Hematopoietic multipotent progenitor cell treated with erythropoietin and hydrocortisone succinate and interleukin-3 and kit ligand, for 8 days (in vitro differentiated cells): ENCODE measurements around the gene F7.
"Not testable (repeated sequence)": the region's sequence is repeated elsewhere in the genome, so short reads cannot be mapped to it uniquely, and the experiment has no call there.

ENCODE experiments used
- DNase-seq: peaks from one replicate; pipeline ENCODE4 v3.0.0-alpha.2; 2015

Gene F7

DNA sequence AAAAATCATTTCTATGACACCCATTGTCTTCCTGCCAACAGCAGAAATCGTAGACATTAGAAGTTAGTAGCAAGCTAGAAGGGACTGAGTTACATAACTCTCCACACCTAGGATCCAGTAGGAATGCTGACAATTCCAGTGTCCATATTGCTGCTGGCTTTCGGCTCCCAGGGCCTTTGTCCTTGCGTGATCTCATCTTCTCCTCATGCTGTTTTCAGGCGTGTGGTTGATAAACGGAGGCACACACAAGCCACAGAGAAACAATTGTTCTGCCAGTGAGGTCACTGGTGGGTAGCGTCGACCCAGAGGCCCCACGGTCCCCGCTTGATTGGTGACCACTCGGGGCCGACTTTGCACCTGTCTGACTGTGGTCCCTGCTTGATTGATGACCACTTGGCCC is 31.6 kb upstream of the F7 start:
- DNase-seq, result no peak

DNA sequence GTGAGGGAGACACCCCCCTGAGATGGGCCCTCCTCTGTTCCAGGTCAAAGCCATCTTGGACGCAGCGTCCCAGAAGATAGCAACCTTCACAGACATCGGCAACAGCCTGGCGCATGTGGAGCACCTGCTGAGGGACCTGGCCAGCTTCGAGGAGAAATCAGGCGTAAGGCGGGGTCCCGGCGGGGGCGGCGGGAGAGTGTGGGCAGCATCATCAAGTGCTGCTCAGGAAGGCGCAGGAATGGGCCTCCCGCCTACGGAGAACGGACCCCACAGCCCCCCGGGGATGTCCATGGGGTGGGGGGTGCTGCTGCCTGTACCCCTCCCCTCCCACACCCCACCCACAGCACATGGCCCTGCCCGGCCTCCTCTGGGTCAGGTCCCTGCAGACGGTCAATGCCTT is 31.2 kb upstream of the F7 start:
- DNase-seq, result no peak

DNA sequence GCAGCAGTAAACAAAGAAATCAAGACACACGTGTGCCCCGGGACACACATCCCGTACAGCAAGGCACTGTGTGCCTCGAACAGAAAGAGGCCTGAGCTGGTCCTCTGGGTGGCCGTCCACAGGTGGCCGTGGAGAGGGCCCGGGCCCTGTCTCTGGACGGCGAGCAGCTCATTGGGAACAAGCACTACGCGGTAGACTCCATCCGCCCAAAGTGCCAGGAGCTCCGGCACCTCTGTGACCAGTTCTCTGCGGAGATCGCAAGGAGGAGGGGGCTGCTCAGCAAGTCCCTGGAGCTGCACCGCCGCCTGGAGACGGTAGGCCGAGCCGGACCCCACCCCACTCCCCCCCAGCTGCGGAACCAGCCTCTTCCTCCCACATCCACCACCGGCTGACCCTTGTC is 30.7 kb upstream of the F7 start:
- no peak for DNase-seq

DNA sequence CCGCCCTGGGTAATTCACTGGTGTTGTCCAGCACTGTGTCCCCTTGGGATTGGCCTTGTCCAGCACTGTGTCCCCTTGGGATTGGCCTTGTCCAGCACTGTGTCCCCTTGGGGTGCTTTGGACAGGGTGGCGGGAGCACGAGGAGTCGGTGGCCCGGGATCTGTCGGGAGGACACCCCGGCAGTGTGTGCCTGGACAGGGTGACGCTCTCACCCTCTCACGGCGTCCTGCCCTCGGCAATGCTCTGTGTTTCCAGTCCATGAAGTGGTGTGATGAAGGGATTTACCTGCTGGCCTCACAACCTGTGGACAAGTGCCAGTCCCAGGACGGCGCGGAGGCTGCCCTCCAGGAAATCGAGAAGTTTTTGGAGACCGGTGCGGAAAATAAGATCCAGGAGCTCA is 29.9 kb upstream of the F7 start:
- no peak for DNase-seq

DNA sequence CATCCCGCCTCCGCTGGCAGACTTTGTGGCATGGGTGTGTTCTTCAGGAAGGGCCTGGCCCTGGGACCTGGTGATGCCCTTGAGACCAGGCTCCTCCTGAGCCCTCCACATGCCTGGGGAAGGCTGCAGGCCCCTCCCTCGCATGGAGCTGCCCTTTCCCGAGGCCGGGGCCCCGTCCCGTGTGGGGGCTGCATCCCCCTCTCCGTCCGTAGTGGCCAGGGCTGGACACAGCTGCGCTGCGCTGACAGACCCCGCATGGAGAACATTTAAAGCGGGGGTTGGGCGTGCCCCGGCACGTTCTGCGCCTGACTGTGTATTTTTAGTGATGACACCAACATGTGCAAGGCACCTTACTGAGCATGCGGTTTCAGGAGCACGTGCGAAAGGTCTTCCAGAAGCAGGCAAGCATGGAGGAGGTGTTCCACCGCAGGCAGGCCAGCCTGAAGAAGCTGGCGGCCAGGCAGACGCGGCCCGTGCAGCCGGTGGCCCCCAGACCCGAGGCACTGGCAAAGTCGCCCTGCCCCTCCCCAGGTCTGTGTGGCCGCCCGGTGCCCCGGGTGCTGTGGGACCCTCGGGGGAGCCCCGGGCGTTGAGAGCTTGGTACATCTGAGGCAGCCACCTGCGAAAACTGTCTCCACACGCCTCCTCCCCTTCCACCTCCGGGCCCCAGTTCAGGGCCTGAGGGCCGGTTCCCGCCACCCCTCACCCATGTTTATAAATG is 28.8 kb upstream of the F7 start:
- DNase-seq, result no peak

DNA sequence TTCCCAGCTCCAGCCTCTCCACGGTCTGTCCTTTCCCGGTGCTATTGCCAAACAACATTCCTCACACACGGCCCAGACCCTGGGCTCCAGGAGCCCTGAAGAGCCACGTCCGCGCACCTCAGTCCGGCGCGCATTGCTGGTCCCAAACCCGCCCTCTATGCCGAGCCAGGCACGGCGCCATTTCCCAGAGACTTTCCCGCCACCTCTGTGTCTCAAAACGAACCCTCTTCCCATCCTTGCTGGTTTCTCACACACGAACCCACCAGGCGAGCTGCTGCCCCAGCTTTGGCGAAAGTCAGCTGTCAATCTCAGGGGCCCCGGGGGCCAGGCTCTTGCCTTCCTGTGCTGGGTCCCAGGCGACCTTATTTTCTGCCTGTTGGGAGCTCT is 28.0 kb upstream of the F7 start:
- DNase-seq, result no peak

DNA sequence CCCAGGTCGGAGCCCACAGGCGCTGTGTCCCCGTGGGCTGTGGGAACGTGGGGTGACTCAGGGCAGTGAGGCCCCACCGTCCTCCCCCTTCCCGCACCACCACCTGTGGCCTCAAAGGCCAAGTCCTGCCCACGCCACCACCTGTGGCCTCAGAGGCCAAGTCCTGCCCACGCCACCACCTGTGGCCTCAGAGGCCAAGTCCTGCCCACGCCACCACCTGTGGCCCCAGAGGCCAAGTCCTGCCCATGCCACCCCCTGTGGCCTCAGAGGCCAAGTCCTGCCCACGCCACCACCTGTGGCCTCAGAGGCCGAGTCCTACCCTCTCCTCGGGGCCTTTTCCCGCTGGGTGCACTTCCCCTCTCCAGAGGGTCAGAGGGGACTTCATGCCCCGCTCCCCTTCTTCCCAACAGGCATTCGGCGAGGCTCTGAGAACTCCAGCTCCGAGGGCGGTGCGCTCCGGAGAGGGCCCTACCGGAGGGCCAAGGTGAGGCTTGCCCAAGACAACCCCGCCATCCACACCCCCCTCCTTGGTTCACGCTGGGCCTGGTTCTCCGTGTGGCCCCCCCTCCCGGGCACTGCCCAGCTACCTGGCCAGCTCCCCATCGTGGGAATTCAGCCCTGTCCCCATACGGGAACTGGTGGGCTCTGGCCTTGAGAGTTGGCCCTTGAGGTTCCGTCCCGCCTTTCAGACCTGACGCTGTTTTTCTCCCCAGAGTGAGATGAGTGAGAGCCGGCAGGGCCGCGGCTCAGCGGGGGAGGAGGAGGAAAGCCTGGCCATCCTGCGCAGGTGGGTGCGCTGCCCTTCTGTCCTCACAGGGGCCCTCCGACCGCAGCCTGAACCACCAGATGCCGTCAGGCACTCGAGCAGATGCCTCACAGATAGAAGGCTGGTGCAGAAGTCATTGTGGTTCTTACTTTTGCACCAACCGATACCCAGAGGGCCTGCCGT is 27.4 kb upstream of the F7 start:
- DNase-seq, result no peak

DNA sequence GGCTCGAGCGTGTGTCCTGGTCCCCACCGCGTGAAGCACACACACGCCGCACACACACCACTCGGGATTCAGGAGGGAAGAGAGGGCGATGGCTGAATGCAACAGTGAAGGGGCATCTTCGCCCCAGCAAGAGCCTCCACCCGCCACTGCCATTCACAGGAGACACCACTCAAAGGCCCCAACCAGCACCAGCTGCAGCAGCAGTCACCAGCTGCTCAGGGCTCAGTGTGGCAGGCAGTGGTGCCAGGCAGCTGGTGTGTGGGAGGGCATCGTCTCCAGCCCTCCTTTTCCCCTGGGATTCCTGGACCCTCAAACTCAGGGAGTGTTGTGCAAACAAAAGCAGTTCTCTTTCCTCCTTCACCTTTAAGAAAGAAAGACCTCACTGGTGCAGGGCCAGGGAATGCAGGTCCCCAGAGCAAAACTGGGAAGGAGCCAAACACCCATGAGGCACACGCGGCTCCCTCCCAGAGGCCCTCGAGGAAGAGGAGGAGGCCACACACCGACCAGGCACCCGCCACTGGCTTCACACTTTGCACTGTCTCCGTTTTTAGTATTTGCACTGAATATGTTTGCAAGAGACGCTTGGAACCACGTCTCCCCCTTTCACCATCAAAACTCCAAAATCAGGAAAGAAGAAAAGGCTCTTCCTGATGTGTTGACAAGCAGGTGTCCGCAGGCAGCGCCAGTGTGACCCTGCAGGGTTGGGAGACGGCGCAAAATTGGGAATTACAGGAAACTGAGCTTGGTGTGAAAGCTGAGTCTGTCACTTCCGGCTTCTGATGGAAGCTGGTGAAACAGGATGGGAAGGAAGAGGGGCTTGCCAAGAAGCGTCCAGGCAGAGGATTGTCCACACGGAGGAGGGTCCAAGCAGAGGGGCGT is 26.4 kb upstream of the F7 start:
- DNase-seq, result no peak

DNA sequence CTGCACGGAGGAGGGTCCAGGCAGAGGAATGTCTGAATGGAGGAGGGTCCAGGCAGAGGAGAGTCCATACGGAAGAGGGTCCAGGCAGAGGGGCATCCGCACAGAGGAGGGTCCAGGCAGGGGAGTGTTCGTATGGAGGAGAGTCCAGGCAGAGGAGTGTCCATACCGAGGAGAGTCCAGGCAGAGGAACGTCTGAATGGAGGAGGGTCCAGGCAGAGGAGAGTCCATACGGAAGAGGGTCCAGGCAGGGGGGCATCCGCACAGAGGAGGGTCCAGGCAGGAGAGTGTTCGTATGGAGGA is 25.9 kb upstream of the F7 start:
- not testable (repeated sequence) for DNase-seq

DNA sequence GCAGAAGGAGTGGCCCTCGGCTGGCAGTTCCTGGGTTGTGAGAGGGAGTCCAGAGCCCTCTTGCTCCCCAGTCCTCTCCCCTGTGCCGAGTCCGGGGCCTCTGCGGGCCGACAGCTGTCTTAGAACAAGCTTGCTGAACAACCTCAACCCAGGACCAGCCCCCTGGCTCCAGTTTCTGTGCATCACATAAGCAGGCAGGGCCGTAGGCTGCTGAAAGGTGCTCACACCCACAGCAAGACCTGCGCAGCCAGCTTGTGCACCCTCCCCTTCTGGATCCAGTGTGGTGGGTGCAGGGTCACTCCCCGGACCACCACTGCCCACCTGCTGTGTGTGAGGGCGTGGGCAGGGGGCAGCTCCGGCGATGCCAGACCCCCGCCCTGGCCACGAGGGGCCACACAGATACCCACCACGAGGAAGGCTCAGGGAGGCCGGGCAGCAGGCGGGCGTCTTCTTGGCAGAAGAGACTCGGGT is 25.2 kb upstream of the F7 start:
- DNase-seq, result no peak

DNA sequence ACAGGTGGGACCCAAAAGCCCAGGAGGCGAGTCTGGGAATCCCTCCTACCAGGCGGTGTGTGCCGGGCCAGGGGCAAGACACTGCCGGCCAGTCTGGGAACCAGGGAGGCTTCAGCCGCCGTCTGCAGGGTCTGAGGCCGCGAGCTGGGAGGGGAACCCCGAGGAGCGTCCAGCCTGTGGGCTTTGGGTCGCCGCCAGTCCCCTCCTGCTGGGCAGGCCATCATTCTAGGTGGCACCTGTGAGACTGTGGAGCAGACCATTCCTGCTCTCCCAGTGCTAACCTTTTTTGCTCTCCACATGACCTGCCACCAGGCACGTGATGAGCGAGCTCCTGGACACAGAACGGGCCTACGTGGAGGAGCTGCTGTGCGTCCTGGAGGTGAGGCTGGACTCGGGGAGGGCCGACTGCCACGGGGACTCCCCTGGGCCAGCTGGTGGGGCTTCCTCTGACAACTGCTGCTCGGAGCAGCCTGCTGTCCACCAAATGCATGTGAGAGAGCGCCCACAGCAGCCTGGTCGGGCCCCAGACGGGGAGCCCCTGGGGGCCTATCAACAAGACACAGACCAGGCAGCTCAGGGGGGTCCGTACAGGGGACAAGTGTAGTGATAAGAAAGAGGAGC is 24.6 kb upstream of the F7 start:
- no peak for DNase-seq

DNA sequence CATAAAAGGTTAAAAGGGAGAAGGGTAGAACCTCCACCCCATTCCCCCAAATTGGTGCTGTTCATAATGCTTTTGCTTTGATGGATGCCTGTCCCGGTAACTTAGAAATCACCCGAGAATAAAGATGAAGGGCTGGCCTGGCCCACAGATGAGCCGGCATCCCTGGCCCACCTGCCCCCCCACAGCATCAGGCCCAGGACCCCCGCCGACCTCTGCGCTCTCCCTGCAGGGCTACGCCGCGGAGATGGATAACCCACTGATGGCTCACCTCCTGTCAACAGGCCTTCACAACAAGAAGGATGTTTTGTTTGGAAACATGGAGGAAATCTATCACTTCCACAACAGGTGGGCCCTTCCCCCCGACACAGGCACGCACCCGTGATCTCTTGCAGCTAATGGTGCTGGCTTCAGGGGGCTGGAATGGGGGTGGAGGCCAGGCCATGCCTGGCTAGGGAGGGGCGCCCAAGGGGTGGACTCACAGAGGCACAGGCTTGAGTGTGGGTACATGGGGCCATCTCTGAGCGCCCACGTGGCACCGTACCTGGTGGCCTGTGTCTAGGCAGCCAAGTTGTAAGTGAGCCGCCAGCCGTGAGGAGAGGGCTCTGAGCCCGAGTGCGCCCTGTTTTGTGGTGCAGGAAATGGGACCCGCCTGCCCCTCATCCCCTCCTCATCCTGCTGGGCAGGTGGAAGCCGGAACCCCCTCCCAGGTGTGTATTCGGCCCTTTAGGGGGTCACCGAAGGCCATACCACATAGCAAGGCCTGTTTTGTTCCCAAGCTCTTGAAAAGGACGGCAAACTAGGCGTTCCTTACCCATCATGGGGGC is 23.2 kb upstream of the F7 start:
- DNase-seq, result no peak

DNA sequence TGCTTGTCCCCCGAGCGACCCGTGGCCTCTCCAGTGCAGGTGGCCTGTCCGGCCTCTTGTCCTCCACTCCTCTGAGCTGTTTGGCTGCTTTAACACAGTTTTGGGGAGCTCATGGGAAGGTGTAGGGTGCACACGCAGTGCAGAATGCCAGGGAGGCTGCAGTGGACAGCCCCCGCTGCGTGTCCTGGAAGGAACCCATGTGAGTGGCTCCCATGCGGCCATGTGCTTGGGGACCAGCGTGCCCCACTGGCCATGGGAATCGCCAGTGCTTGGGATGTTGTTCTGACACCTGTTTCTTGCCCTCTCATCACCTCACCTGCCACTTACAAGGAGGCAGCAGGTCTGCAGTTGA is 22.6 kb upstream of the F7 start:
- no peak for DNase-seq

DNA sequence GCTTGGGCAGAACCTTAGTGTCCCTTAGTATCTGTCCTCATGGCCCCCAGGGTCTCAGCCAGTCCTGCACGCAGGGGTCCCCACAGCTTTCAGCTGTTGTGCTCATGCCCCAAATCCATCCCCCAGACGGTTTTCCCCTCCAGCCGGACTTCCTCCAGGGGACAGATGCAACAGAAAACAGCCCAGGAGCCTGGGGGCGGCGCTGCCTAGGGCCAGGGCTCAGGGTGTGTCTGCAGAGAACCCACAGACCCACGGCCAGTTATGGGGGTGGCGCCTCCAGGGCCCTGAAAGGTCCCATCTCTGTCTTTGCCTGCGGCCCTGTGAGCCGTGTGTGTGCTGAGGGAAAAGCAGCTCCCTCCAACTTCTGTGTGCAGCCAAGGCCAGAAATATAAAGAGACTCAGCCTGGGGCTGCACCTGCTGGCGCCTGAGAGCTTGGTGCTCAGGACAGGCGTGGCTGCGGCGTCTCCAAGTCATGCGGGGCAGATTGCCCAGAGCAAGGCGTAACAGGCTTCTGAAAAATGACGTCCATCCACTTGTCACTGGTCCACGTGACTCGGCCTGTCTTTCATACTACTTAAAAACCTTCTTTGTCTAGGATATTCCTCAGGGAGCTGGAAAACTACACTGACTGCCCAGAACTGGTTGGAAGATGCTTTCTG is 22.1 kb upstream of the F7 start:
- no peak for DNase-seq

DNA sequence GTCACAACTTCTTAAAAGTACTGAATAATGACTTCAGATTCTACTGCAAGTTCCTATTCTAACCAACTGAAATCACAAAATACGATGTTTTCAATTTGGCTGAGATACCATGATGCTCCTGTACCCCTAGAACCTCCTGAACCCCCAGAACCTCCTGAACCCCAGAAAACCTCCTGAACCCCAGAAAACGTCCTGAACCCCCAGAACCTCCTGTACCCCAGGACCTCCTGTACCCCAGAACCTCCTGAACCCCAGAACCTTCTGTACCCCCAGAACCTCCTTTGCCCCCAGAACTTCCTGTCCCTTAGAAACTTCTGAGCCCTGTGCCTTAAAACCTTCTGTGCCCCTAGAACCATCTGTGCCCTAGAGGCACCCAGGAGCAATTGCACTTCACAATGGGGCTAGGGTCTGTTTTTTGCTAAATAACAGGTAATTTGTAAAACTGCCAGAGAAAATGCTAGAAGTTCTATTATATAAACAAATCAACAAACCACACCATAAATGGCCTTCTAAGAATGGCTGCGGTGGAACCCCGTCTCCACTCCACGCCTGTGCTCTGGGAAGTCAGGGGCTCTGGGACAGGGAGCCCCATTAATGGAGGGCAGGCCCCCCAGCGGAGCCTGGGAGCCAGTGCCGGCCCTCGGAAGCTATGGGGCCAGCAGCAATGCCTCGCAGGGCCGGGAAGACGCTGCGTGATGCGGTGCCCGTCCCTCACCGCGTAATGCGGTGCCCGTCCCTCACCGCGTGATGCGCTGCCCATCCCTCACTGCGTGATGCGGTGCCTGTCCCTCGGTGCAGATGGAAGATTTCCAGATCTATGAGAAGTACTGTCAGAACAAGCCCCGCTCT is 21.3 kb upstream of the F7 start:
- no peak for DNase-seq

DNA sequence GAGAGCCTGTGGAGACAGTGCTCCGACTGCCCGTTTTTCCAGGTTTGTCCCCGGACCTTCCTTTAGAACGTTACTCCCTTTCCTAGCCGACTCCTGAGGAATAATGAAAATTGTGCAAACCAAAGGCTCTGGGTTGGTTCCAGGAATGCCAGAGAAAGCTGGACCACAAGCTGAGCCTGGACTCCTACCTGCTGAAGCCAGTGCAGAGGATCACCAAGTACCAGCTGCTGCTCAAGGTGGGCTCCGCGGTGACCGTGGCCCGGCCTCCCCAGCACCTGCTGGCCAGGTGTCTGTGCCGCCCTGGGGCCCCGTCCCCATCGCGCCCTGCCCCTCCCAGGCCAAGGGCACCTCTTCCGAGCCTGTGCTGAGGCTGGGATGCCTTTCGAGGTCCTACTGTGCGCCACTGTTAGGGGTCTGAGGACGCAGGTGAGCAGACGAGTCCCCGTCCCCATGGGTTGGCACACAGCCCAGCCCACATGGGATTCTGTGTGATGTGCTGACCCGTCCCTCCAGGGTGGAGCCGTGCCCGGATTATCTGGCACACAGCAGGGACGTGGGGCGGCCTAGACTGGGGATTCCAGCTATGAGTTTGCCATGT is 20.5 kb upstream of the F7 start:
- DNase-seq, result no peak

DNA sequence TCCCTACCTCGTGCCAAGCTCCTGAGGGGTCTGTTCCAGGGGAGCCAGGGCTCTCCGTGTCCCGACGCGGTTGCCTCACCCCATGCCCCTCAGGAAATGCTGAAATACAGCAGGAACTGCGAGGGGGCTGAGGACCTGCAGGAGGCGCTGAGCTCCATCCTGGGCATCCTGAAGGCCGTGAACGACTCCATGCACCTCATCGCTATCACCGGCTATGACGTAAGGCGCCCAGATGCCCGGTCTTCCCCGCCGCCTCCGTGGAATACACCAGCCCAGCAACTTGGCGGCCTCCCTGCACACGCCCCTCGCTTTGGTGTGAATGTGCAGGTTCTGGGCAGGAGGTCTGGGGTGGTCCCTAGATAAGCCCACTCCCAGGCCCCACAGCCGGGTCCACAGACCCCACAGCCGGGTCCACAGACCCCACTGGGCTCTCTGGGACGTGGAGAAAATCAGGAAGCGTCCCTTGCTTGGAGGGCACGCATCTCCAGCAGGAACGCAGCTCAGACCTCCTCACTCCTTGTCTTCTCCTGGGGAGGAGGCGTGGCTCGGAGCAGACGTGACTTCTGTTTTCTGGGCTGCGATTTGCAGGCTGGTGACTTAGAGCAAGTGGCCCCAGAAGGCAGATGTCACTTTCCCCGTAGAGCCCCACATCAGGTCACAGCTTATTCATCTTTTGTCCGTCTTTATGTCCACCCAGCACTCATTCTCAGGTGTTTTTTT is 19.4 kb upstream of the F7 start:
- DNase-seq, result no peak

DNA sequence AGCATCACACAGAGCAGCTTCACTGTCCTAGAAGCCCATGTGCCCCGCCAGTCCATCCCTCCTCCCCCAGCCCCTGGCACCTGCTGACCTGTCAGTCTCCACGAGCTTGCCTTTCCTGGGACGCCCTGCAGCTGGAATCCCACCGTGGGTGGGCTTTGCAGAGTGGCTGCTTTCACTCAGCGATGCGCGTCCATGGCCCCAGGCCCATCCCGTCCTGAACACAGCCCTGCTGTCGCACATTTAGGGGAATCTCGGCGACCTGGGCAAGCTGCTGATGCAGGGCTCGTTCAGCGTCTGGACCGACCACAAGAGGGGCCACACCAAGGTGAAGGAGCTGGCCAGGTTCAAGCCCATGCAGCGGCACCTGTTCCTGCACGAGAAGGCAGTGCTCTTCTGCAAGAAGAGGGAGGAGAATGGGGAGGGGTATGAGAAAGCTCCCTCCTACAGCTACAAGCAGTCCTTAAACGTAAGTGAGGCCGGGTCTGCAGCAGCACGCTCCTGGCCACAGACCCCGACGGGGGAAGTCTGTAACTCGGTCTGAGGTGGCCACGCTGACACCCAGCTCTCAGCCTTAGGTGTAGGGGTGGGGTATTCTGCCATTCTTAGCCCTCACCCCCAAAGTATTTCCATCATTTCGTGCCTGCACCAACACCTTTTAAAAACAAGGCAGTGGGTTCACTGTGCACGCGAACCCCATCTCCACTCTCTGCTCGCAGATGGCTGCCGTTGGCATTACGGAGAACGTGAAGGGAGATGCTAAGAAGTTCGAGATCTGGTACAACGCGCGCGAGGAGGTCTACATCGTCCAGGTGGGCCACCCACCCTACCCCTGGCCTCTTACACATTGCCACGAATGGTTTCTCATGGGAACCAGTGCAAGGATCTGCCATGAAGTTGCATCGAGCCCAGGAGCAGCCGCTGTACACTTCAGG is 18.3 kb upstream of the F7 start:
- DNase-seq, result no peak
